AG09309 (cell line): ENCODE data around the gene CNTN1.

Experiments used
- DNase-seq: peaks from one replicate; pipeline ENCODE4 v3.0.0-alpha.2; 2010; ENCODE audit warnings: low read depth
- H3K4me3 ChIP-seq: 2 replicates; pipeline ENCODE4 v1.5.1; 2011; ENCODE audit warnings: mild to moderate bottlenecking, low read depth, low read length, moderate library complexity; ENCODE audit not compliant: control insufficient read depth
- CTCF ChIP-seq: IDR thresholded peaks from 2 replicates; pipeline ENCODE4 v1.5.1; 2011; ENCODE audit warnings: mild to moderate bottlenecking, low read depth, low read length, inconsistent platforms; ENCODE audit not compliant: insufficient read depth, control insufficient read depth; ENCODE audit errors: missing control alignments

CNTN1 gene

DNA sequence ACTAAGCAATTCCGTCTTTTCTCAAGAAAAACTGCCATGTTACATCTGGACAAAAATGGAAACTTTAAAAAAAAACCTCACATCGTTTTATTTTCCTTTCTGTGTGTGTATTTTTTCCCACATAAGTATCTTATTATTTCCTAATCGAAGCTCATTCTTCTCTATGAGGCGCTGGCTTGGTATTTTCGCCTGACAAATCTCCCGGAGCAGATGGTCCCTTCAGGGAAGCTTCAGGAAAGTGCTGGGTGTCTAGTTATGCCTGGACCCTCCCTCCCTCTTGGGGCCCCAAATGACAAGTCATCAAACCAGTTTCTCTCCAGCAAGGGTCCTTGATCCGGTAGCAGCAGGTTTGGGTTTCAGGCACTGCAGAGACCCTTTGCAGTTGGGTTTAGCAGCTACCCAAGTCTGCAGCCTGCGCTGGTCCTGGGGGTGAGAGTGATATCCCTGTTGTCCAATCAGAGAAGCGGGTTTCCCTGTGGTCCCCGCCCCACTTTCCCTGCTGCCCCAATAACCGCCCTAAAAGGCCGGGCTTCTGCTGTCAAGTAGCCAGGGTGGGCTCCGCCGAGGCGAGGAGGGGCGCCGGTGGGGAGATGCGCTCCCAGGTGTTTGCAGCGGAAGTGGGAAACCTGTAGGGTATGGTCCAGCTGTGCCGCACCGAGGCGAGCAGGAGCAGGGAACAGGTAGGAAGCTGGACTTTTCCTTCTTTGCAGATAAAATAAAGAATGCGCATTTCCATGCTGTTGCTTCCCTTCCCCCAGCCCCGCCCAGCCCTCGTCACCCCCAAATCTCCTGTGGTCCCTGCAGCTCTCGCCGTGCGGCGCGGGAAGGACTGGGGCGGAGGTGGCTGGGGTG lies at the start of gene CNTN1:
Gene CNTN1, plus strand, starts transcription at position 527 of the 852 bp plus-strand sequence.
- no peak within 1 kb of the TSS; the same call in 1 of the 2 replicates for H3K4me3 ChIP-seq
- TF ChIP-seq CTCF: no peak
- DNase-seq: no peak

GRCh38 chr12:40643506-40643905 lies 48.7 kb upstream of the CNTN1 start:
- no peak for DNase-seq
- H3K4me3 ChIP-seq: no peak overlapping the region
- no peak for TF ChIP-seq CTCF

GRCh38 chr12:40643976-40644375 lies 48.3 kb upstream of the CNTN1 start:
- no peak overlapping the region for H3K4me3 ChIP-seq
- DNase-seq: no peak
- no peak for TF ChIP-seq CTCF

- H3K4me3 ChIP-seq: no peak overlapping the region
- no peak for TF ChIP-seq CTCF
Observed at GRCh38 chr12:40644708-40645107, 47.5 kb upstream of the CNTN1 start.

GRCh38 chr12:40645361-40645760 lies 46.9 kb upstream of the CNTN1 start:
- DNase-seq: no peak
- no peak overlapping the region for H3K4me3 ChIP-seq
- TF ChIP-seq CTCF: no peak

More at GRCh38 chr12:40644708-40645107, 47.5 kb upstream of the CNTN1 start:
- DNase-seq: no peak

GRCh38 chr12:40646456-40646855 lies 45.8 kb upstream of the CNTN1 start:
- H3K4me3 ChIP-seq: no peak overlapping the region
- DNase-seq: no peak
- no peak for TF ChIP-seq CTCF
